Fibroblast of the conjunctiva (primary cell): ENCODE measurements around the gene CLEC9A.

Experiments
- DNase-seq: peaks from one replicate; pipeline ENCODE4 v3.0.0-alpha.2; 2010; ENCODE audit warnings: low read depth

Gene CLEC9A

GRCh38 chr12:10067264-10067663 is 36.8 kb downstream of the CLEC9A start:
- DNase-seq, result no peak

GRCh38 chr12:10067942-10068341 is 37.5 kb downstream of the CLEC9A start:
- no peak for DNase-seq

- DNase-seq, result no peak
Measured at GRCh38 chr12:10068644-10069043, 38.2 kb downstream of the CLEC9A start.

GRCh38 chr12:10069099-10069498 is 38.6 kb downstream of the CLEC9A start:
- DNase-seq, result no peak

- no peak for DNase-seq
Measured at GRCh38 chr12:10069976-10070375, 39.5 kb downstream of the CLEC9A start.

GRCh38 chr12:10070380-10070779 is 39.9 kb downstream of the CLEC9A start:
- no peak for DNase-seq

GRCh38 chr12:10072131-10072530 is 41.6 kb downstream of the CLEC9A start:
- DNase-seq, result no peak

GRCh38 chr12:10073261-10073660 is 42.8 kb downstream of the CLEC9A start:
- DNase-seq, result no peak

- DNase-seq, result no peak
Measured at GRCh38 chr12:10075451-10075850, 45.0 kb downstream of the CLEC9A start.

GRCh38 chr12:10082117-10082874 is 51.8 kb downstream of the CLEC9A start:
- DNase-seq, result no peak

- no peak for DNase-seq
Measured at GRCh38 chr12:10084733-10085132, 54.3 kb downstream of the CLEC9A start.

GRCh38 chr12:10086387-10086786 is 55.9 kb downstream of the CLEC9A start:
- DNase-seq, result no peak

GRCh38 chr12:10088031-10088430 is 57.5 kb downstream of the CLEC9A start:
- no peak for DNase-seq

- DNase-seq, result no peak
Measured at GRCh38 chr12:10088955-10089900, 58.7 kb downstream of the CLEC9A start.

GRCh38 chr12:10094646-10095395 is 64.3 kb downstream of the CLEC9A start:
- DNase-seq, result no peak

GRCh38 chr12:10095971-10096370 is 65.5 kb downstream of the CLEC9A start:
- DNase-seq, result no peak

- peak; percentile 21 for DNase-seq
Measured at GRCh38 chr12:10097521-10097920, 67.0 kb downstream of the CLEC9A start.

- DNase-seq, result no peak
Measured at GRCh38 chr12:10098791-10099190, 68.3 kb downstream of the CLEC9A start, which contains the start of gene CLEC1A. TSS of gene CLEC1A (minus strand) at chr12:10098985. CDS start at chr12:10098922, 63 bp downstream.

GRCh38 chr12:10101042-10101579 is 70.6 kb downstream of the CLEC9A start:
- DNase-seq, result peak; percentile 8

GRCh38 chr12:10101648-10102220 is 71.3 kb downstream of the CLEC9A start:
- no peak for DNase-seq

GRCh38 chr12:10102322-10102721 is 71.8 kb downstream of the CLEC9A start:
- no peak for DNase-seq
